Esophagus squamous epithelium (tissue), 4 donors: Measurements from ENCODE around the gene NKAIN4.

ENCODE experiments used
- POLR2A ChIP-seq, 4 donors: fragments of 450-650 bp; IDR thresholded peaks; one replicate each; pipeline ENCODE4 v1.6.1; 2017; ENCODE audit warnings: antibody characterized with exemption in 4 of 4, mild to moderate bottlenecking in 4 of 4, moderate library complexity in 3 of 4
- TF ChIP-seq, protein P1 (sequence below), 6 experiments: fragments of 450-650 bp in 4 of 6; fragments of 200-600 bp in 2 of 6; sonication (generic) in 2 of 6; IDR thresholded peaks; one replicate each; pipeline ENCODE4 v1.5.1; 2016 to 2019; ENCODE audit warnings: antibody characterized with exemption in 6 of 6, mild to moderate bottlenecking in 4 of 6, moderate library complexity in 4 of 6

DNA sequence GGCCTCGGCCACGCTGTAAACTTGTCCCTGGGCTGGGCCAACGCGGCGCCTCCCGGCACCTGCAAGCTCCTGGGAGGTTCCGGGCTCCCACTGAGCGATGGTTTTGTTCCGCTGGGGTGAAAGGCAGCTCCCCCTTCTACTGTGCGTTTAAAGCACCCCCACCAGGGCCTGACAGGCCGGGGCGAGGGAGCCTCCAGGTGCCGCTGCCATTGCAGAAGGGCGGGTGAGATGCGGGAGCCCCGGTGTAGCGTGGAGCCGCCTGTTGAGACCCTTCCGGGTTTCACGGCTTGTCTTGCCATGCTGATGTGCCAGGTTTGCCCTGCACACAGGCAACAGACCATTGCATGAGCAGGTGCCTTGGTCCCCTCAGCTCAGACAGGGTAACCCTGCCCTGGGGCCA lies 41.6 kb upstream of the NKAIN4 start:
- TF ChIP-seq, protein P1, sequence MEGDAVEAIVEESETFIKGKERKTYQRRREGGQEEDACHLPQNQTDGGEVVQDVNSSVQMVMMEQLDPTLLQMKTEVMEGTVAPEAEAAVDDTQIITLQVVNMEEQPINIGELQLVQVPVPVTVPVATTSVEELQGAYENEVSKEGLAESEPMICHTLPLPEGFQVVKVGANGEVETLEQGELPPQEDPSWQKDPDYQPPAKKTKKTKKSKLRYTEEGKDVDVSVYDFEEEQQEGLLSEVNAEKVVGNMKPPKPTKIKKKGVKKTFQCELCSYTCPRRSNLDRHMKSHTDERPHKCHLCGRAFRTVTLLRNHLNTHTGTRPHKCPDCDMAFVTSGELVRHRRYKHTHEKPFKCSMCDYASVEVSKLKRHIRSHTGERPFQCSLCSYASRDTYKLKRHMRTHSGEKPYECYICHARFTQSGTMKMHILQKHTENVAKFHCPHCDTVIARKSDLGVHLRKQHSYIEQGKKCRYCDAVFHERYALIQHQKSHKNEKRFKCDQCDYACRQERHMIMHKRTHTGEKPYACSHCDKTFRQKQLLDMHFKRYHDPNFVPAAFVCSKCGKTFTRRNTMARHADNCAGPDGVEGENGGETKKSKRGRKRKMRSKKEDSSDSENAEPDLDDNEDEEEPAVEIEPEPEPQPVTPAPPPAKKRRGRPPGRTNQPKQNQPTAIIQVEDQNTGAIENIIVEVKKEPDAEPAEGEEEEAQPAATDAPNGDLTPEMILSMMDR (IDR thresholded peaks at IDR 0.05): no peak
- TF ChIP-seq POLR2A (IDR thresholded peaks at IDR 0.05): no peak
